Mucosa of stomach (tissue), 1 donor: Measurements from ENCODE around the gene LEF1.

ENCODE experiments used
- H3K27me3 ChIP-seq: one replicate; pipeline ENCODE4 v1.7.0; 2013; ENCODE audit warnings: mild to moderate bottlenecking, low read length; ENCODE audit not compliant: control insufficient read depth, insufficient read depth
- H3K36me3 ChIP-seq: one replicate; pipeline ENCODE4 v1.7.0; 2013; ENCODE audit warnings: low read length; ENCODE audit not compliant: control insufficient read depth, insufficient read depth
- H3K4me1 ChIP-seq: one replicate; pipeline ENCODE4 v1.7.0; 2013; ENCODE audit warnings: mild to moderate bottlenecking, low read length; ENCODE audit not compliant: control insufficient read depth, insufficient read depth
- H3K4me3 ChIP-seq: one replicate; pipeline ENCODE4 v1.7.0; 2013; ENCODE audit warnings: low read length
- H3K9ac ChIP-seq: one replicate; pipeline ENCODE4 v1.7.0; 2013; ENCODE audit warnings: mild to moderate bottlenecking, low read length, moderate library complexity
- H3K9me3 ChIP-seq: one replicate; pipeline ENCODE4 v1.7.0; 2013; ENCODE audit warnings: mild to moderate bottlenecking, low read length, moderate library complexity; ENCODE audit not compliant: control insufficient read depth
- donor health status: Pancreatic carcinoma.

The LEF1 gene

DNA sequence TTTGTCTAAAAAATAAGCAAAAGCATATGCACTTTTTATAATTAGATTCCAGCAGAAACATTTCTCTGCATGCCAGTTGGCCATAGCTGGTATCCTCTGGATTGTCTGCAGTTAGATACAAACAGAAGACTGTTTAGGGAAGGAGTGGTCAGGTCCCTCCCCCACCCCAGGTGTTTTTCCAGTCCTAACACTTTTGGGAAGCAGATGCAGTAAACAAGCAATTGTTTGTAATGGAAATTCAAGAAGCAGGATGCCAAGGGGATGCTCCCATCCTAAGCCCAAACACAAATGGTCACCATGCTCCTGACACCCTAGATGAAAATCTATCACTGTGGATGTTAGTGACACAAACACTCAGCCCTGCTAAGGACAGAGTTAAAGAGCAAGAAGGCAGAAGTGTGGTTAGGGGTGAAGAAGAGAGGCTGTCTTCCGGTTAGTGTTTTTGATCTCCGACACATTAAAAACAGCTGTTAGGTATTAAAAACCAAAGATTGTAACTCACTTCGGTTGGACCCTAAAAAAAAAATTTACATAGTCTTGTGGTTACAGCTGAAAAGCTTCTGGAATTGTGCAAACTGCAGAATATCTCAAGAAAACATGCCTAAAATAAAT lies 7.9 kb downstream of the LEF1 start:
- no peaks in the 10 kb centered on the region for H3K36me3 ChIP-seq
- H3K27me3 ChIP-seq: peaks cover 32% of the 10 kb centered on the region
- no peak overlapping the region for H3K4me3 ChIP-seq
- no peak overlapping the region for H3K9ac ChIP-seq
- no peaks in the 10 kb centered on the region for H3K4me1 ChIP-seq
- H3K9me3 ChIP-seq: no peaks in the 10 kb centered on the region

DNA sequence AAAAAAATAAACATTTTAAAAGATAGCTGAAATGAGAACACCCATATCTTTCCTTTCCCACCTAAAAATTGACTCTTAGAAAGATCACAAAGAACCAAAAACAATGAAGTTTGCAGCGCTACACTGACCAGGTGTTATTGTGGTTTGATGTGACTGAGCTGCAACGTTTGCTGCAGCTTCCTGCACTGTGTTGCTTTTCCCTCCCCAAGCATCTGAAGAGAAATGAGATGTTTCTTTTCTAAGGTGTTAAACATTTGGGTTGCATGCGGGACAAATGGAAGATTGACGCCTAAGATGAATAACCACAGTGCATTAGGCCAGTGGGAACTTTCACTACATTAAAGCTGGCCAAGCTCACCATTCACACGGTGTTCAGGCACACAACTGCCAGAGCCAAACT lies 8.9 kb downstream of the LEF1 start:
- H3K9ac ChIP-seq: no peak overlapping the region
- H3K27me3 ChIP-seq: peaks cover 28% of the 10 kb centered on the region
- no peaks in the 10 kb centered on the region for H3K36me3 ChIP-seq

DNA sequence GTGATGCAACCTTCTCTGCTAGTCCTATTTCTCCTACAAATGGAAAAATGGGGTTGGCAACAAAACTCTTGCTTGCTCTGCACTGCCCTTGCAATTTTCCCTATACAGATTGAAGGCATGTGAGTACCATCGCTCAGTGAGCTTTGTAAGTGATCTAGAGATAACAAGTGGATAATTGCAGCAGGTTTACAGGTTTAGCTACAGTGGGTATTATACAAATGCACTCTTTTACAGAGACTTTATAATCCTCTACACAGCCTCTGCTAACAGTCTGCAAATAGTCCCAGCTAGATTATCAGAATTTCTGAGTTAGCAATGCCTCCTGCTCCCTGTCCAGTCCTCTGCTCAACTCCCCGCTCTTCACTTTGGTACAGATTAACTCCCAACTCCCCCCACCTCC lies 11.1 kb downstream of the LEF1 start:
- no peaks in the 10 kb centered on the region for H3K36me3 ChIP-seq
- no peaks in the 10 kb centered on the region for H3K4me1 ChIP-seq
- H3K27me3 ChIP-seq: peaks cover 23% of the 10 kb centered on the region
- no peaks in the 10 kb centered on the region for H3K9me3 ChIP-seq
- H3K4me3 ChIP-seq: no peak overlapping the region
- H3K9ac ChIP-seq: no peak overlapping the region

More for the DNA sequence above, 8.9 kb downstream of the LEF1 start:
- Histone ChIP-seq H3K9me3 (no peaks in the 10 kb centered on the region), H3K4me3 (no peak overlapping the region), H3K4me1 (no peaks in the 10 kb centered on the region)

DNA sequence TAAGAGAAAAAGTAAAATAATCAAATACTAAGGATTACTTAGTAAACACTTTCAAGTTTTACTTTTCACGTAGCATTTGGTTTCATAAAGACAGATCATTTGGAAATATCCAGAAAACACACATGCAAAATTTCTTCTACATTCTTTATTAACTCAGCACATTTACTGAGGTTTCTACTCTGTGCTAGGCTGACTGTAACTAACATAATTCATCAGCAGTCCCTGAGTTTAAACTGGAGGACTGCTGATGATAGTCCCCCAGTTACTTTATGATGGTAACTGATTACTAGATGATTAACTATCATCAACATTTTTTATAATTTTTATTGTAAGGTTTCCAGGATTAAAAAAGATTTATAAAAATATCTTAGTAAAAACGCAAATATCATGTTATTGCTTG lies 12.3 kb downstream of the LEF1 start:
- Histone ChIP-seq H3K9ac (no peak overlapping the region), H3K36me3 (no peaks in the 10 kb centered on the region), H3K27me3 (peaks cover 23% of the 10 kb centered on the region), H3K4me1 (no peaks in the 10 kb centered on the region), H3K9me3 (no peaks in the 10 kb centered on the region), H3K4me3 (no peak overlapping the region)

DNA sequence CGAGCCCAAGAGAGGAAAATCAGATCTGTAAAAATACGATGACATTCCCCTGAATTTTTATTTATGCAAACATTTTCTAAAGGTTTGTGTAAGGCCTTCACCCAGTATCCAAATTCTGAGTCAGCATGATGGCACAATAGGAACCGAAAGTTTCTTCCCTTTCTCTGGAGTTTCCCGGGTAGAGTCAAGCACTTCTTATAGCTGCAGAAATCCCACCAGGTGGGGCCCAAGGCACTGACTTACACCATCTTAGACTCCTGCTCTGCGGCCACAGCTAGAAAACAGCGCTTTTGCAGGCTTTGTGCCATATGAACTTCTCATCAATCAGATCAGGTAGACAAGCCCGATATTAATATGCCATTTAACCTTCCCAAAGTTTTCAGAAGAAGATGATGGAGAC lies 13.4 kb downstream of the LEF1 start:
- Histone ChIP-seq H3K4me3 (no peak overlapping the region), H3K4me1 (no peaks in the 10 kb centered on the region)

DNA sequence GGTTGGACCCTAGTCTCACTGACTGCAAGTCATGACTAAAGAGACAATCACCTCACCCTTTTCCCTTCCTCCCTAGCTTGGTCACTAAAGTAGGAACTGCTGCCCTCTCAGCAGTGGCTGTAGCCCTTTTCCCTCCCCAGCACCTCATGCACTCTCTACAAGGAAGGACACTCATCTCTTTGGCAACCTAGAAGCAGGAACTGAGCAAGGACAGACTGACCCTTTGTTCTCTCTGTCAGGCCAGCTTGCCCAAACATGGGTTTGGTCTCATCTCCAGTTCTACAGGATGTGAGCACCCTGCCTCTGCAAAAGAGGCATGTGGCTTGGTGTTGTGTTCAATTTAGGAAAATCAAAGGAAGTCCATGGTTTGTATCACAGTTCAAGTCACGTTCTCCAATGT lies 15.8 kb downstream of the LEF1 start:
- Histone ChIP-seq H3K36me3 (no peaks in the 10 kb centered on the region), H3K9me3 (no peaks in the 10 kb centered on the region), H3K27me3 (peaks cover 12% of the 10 kb centered on the region), H3K9ac (no peak overlapping the region), H3K4me3 (no peak overlapping the region), H3K4me1 (no peaks in the 10 kb centered on the region)

More for the DNA sequence above, 13.4 kb downstream of the LEF1 start:
- peaks cover 17% of the 10 kb centered on the region for H3K27me3 ChIP-seq
- no peaks in the 10 kb centered on the region for H3K36me3 ChIP-seq
- no peak overlapping the region for H3K9ac ChIP-seq
- no peaks in the 10 kb centered on the region for H3K9me3 ChIP-seq

DNA sequence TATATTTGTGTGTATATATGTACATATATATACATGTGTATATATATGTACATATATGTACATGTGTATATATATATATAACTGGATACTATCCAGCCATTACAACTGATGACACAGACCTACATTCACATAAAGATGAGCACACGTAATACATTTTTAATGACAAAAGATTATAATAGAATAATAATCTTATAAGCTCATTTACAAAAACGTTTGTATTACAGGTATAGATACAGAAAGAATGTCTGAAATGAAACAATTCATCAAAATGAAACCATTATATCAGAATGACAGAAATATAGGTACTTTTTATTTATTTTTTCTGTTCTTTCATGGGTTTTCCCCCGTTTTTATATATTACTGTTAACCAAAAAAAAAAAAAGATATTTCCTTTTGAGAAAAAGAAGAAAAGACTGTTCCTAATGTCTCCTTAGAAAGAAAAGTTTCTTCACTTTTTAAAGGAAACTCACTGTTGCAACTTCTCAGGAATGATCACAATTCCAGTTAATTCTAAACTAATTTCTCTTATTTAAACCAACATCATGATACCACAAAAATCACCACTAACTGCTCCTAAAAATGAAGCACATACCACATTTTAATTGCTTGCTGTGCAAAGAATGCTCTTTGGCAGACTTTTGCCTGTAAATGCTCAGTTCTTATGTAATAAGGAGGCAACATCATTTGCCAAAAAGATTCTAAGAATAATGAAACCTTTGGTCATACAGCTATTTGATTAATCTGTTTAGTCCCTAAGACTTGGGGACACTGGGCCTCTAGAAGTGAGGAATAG lies 18.9 kb downstream of the LEF1 start:
- Histone ChIP-seq H3K4me1 (no peaks in the 10 kb centered on the region), H3K36me3 (no peaks in the 10 kb centered on the region), H3K4me3 (no peak overlapping the region), H3K27me3 (no peaks in the 10 kb centered on the region), H3K9me3 (no peaks in the 10 kb centered on the region), H3K9ac (no peak overlapping the region)

DNA sequence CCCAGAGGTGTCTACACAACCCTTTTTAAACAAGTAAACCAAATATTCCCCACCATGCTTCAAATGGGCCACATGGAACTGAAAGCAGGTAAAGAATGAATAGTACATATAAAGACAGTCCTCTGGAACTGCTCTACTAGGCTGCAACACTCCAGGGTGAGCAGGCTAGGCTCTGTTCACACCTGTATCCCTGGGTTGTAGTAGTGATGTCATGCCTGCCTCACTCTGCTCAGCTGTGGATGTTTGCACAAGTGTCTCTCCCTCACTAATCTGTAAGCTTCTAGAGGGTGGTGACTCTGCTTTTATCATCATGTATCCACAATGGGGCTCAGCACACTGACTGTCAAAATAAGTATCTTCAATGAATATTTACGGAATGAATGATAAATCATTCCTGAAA lies 20.4 kb downstream of the LEF1 start:
- H3K9me3 ChIP-seq: no peaks in the 10 kb centered on the region
- no peaks in the 10 kb centered on the region for H3K36me3 ChIP-seq
- H3K27me3 ChIP-seq: no peaks in the 10 kb centered on the region
- H3K9ac ChIP-seq: no peak overlapping the region
- no peaks in the 10 kb centered on the region for H3K4me1 ChIP-seq
- H3K4me3 ChIP-seq: no peak overlapping the region

DNA sequence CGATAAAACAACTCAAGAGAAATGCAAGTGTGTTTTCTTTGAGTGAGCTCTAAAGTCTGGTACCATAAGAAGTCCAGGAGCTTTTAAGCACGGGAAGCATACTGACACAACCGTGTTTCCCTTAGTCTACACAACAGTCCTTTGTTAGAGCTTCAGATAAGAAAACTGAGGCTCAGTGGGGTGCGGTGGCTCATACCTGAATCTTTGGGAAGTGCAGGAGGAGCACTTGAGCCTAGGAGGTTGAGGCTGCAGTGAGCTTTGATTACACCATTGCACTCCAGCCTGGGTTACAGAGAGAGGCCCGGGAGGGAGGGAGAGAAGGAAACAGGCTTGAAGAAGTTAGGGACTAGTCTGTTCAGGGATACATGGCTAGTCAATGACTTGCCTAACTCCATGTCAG lies 21.9 kb downstream of the LEF1 start:
- no peak overlapping the region for H3K4me3 ChIP-seq
- H3K27me3 ChIP-seq: no peaks in the 10 kb centered on the region
- no peaks in the 10 kb centered on the region for H3K4me1 ChIP-seq
- H3K36me3 ChIP-seq: no peaks in the 10 kb centered on the region
- H3K9me3 ChIP-seq: no peaks in the 10 kb centered on the region
- no peak overlapping the region for H3K9ac ChIP-seq

DNA sequence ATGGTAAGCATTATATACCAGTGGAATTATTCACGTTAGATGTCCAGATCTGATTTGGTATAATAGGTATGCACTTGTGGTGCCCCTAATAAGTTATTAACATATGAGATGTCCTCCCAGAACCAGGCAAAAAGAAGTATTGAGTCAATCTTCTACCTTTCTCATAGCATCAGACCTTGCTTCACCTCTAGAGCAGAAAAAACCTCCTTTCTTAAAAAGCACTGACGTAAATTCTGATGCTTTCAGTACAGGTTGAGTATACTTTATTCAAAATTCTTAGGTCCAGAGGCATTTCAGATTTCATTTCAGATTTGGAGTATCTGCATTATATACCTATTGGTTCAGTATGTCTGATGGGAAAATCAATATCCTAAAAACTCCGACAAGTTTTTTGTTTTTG lies 22.4 kb downstream of the LEF1 start:
- Histone ChIP-seq H3K4me1 (no peaks in the 10 kb centered on the region), H3K36me3 (no peaks in the 10 kb centered on the region), H3K9ac (no peak overlapping the region), H3K27me3 (no peaks in the 10 kb centered on the region), H3K4me3 (no peak overlapping the region), H3K9me3 (no peaks in the 10 kb centered on the region)

DNA sequence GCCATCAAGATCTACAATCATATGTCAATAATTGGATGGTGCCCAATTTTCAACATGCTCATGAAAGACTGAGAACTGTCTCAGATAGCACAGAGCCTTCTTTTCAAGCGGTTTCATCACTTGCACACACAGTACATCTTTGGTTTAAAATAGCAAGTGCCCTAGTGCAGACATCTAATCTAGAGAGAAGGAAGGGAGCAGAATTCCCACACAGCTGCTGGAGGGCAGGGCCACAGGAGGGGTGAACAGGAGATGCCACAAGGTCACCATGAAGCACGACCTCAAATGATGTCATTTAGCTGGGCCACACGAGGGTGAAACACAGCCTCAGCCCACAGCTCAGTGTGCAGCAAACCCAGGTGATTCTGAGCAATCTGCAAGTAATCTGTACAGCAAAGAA lies 24.3 kb downstream of the LEF1 start:
- no peaks in the 10 kb centered on the region for H3K9me3 ChIP-seq
- no peaks in the 10 kb centered on the region for H3K4me1 ChIP-seq
- no peak overlapping the region for H3K9ac ChIP-seq
- H3K27me3 ChIP-seq: no peaks in the 10 kb centered on the region
- no peaks in the 10 kb centered on the region for H3K36me3 ChIP-seq
- no peak overlapping the region for H3K4me3 ChIP-seq

DNA sequence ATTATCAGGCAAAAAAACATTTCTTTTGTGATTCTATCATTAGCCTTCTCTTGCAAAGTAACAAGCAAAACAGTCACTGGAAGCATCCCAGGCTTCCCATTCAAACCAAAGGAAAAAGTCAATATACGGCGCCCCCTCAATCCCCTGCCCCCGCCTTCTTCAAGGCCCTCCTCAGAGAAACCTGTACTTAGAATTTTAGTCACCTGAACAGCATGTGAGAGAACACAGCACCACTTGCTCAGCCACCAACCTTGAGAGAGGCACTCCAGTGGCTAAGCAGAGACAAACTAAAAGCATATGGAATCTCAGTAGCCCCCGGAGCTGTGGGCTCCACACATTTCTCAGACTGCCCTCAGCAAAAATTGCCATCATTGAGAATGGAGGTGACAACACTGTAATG lies 25.2 kb downstream of the LEF1 start:
- H3K27me3 ChIP-seq: no peaks in the 10 kb centered on the region
- H3K9me3 ChIP-seq: no peaks in the 10 kb centered on the region
- H3K36me3 ChIP-seq: no peaks in the 10 kb centered on the region
- H3K4me3 ChIP-seq: no peak overlapping the region
- no peaks in the 10 kb centered on the region for H3K4me1 ChIP-seq
- H3K9ac ChIP-seq: no peak overlapping the region
